Cardiac muscle cell (in vitro differentiated cells and primary cell): ENCODE measurements around the gene ABO. TPM values are rescaled to one million over a fixed set of nuclear protein-coding genes. Genes with fewer than 3 reads are reported as not detected.
"Not testable (repeated sequence)": the region's sequence is repeated elsewhere in the genome, so short reads cannot be mapped to it uniquely, and the experiment has no call there.

Experiments
- DNase-seq, 2 donors: peaks; one replicate each; pipeline versions ENCODE4 v3.0.0 to v3.0.0-alpha.2; 2010 to 2017; ENCODE audit warnings: low read depth in 1 of 2, low spot score in 1 of 2
- H3K27ac ChIP-seq: fragments of 200-600 bp; sonication (generic); 2 replicates; pipeline ENCODE4 v1.5.1; 2016
- H3K27me3 ChIP-seq: fragments of 200-600 bp; sonication (generic); 2 replicates; pipeline ENCODE4 v1.6.0; 2016; ENCODE audit warnings: control low read depth
- H3K36me3 ChIP-seq: fragments of 200-600 bp; sonication (generic); 2 replicates; pipeline ENCODE4 v1.5.1; 2016; ENCODE audit warnings: control low read depth
- H3K4me1 ChIP-seq: fragments of 200-600 bp; sonication (generic); 2 replicates; pipeline ENCODE4 v1.8.1; 2017; ENCODE audit warnings: low read depth, mild to moderate bottlenecking, mixed run types
- H3K4me3 ChIP-seq: fragments of 200-600 bp; sonication (generic); 2 replicates; pipeline ENCODE4 v1.5.1; 2016; ENCODE audit warnings: mild to moderate bottlenecking
- H3K9me3 ChIP-seq: fragments of 200-600 bp; sonication (generic); 2 replicates; pipeline ENCODE4 v1.5.1; 2017; ENCODE audit warnings: low read depth, mild to moderate bottlenecking, control low read depth
- CTCF ChIP-seq: IDR thresholded peaks from 2 replicates; pipeline ENCODE4 v1.5.1; 2012; ENCODE audit warnings: low read depth, mild to moderate bottlenecking, low read length
- polyA plus RNA-seq: library from polyadenylated mRNA; unstranded; fragments of >200 nt; fragmentation: Nextera tagmentation; extraction: Ambion mirVana; gene quantifications from 2 replicates; pipeline ENCODE4 v1.2.1, GENCODE V29; 2016
- total RNA-seq: library from RNA; depleted of rRNA; stranded (reverse); fragments of >200 nt; gene quantifications from 2 replicates; pipeline ENCODE4 v1.2.3, GENCODE V29; 2016

Gene ABO
- total and polyA plus RNA-seq, 2 experiments from 2014 or later, result 0.30 TPM; not detected in 1

DNA sequence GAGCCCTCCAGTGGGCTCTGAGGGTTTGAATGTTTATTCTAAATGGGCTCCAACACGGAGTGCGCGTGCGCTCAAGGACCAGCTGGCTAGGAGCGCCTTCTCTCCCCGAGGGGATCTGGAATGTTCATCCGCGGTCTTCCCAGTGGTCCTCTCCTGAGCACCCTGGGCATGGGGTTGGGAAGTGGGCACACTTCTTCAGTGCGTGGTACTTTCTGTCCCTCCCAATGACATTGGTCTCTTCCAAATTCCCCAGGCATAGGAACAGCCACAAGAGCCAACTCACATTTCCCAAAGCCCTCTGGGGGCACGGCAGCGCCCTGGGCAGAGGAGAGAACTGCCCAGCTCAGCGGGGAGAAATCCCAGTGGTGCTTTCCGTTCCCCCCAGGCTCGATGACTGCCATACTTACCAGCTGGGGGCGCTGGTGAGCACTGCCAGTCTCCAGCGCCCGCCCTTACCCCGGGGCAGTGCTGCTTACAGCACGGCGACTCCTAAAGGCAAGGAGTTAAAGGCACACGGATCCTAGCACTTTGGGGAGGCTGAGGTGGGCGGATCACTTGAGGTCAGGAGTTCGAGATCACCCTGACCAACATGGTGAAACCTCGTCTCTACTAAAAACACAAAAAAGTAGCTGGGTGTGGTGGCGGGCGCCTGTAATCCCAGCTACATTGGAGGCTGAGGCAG, 36.0 kb downstream of the ABO start:
- H3K27ac ChIP-seq, result peak overlapping the region; percentile 79
- H3K4me1 ChIP-seq, result no peaks in the 10 kb centered on the region
- H3K4me3 ChIP-seq, result peak overlapping the region; percentile 24

GRCh38 chr9:133238272-133238850, 36.6 kb downstream of the ABO start:
- DNase-seq, result peak; percentile 90 to 94
- TF ChIP-seq CTCF, result no peak
- no peaks in the 10 kb centered on the region for H3K9me3 ChIP-seq
- H3K4me3 ChIP-seq, result peak overlapping the region; percentile 24
- H3K27me3 ChIP-seq, result no peaks in the 10 kb centered on the region
- no peaks in the 10 kb centered on the region for H3K36me3 ChIP-seq
- H3K4me1 ChIP-seq, result no peaks in the 10 kb centered on the region
- peak overlapping the region; percentile 79 for H3K27ac ChIP-seq

More for the DNA sequence above, 36.0 kb downstream of the ABO start:
- DNase-seq, result peak; percentile 83 to 87
- peaks cover 4% of the 10 kb centered on the region for H3K27me3 ChIP-seq
- TF ChIP-seq CTCF, result peak; percentile 87
- H3K9me3 ChIP-seq, result no peaks in the 10 kb centered on the region
- H3K36me3 ChIP-seq, result no peaks in the 10 kb centered on the region

DNA sequence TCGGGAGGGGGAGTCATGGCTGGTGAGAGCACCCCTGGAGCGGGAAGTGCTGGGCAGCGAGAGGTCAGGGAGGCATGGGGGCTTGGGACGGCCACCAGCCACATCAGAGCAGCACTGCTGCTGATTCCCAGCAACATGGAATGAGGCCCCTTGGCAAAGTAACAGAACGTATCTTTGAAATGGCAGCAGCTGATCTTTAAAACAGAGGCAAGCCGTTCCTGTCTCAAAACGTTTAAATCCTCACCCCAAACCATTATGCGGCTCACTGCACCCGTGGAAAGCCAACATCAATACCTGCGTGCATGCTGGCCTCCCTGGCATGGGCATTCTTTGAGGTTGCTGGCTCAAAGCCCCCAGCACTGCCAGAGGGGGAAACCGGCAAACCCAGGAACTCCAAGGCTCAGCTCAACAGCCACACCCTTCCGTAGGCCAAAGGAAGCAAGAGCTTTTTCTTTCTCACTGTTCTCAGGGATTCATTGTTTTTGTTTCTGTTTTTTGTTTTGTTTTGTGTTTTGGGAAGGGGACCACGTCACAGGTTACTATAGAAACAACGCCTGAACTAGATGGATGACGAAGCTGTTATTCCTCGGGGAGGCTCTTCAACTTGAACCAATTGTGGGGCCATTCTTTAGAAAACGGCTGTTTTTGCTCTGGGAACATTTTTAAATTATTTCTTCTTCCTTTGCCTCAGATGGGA, 37.8 kb downstream of the ABO start:
- Histone ChIP-seq H3K27me3 (no peaks in the 10 kb centered on the region), H3K36me3 (no peaks in the 10 kb centered on the region), H3K4me1 (no peaks in the 10 kb centered on the region), H3K4me3 (no peak overlapping the region), H3K9me3 (no peaks in the 10 kb centered on the region), H3K27ac (no peak overlapping the region)
- no peak for TF ChIP-seq CTCF
- DNase-seq, result peak in 1 of 2 donors; percentile 59

GRCh38 chr9:133236291-133237034, 38.5 kb downstream of the ABO start:
- H3K4me1 ChIP-seq, H3K4me3 ChIP-seq, H3K9me3 ChIP-seq, H3K36me3 ChIP-seq, DNase-seq, H3K27ac ChIP-seq, H3K27me3 ChIP-seq: not testable (repeated sequence)

DNA sequence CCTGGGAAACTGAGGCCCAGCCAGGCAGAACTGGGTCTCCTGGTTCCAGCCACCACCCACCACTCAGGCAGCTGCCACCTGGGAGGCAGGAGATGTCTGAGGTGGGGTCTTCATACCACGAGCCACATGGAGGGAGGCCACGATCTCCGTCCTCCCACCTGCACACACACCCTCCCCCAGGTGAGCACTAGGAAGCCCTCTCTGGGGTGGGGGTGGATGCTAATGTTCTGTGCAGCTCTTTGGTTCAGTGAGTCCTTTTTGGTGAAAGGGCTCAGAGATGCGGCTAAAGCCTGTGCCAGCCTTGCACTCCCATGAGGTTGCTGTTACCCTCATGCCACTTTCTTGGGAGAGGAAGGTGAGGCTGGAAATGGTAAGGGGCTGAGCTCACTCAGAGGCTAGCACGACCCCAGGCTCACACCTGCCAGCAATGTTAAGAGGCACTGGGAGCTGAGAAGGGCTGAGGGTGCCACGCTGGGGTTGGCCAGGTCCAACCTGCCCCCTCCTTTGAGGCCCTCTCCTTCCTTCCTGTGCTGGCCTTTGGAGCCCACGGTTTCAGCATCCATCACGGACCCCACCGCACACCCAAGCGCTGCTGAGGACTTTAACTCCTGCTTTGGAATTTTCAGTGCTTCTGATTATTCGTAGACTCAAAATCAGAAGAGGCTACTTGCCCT, 39.3 kb downstream of the ABO start:
- DNase-seq, result no peak
- Histone ChIP-seq H3K4me3 (no peak overlapping the region), H3K36me3 (no peaks in the 10 kb centered on the region), H3K27ac (no peak overlapping the region), H3K4me1 (no peaks in the 10 kb centered on the region), H3K9me3 (no peaks in the 10 kb centered on the region), H3K27me3 (no peaks in the 10 kb centered on the region)
- no peak for TF ChIP-seq CTCF
